HEK293 (cell line): ENCODE measurements around the gene ABLIM2.

Experiments
- CTCF ChIA-PET: fragments of 350-600 bp; formaldehyde crosslinking; extraction: SDS; loops from one replicate; lab custom pipeline; 2021; ENCODE audit warnings: antibody characterized with exemption; lab: Yijun Ruan, JAX
- POLR2A ChIA-PET: fragments of 300-600 bp; formaldehyde crosslinking; extraction: SDS; loops from one replicate; lab custom pipeline; 2020; ENCODE audit warnings: antibody characterized with exemption, inconsistent platforms; lab: Yijun Ruan, JAX
- H3K27ac ChIP-seq: fragments of 200-500 bp; sonication (Bioruptor generic); 2 replicates; pipeline ENCODE4 v1.5.1; 2014; ENCODE audit warnings: low read depth, low read length, control low read depth, inconsistent platforms; ENCODE audit errors: extremely low read depth
- H3K36me3 ChIP-seq, 2 experiments: fragments of 200-500 bp in 1 of 2; sonication (Bioruptor generic) in 1 of 2; 1 replicate in 1 of 2; 2 replicates in 1 of 2; pipeline ENCODE4 v1.5.1; 2014 to 2017; ENCODE audit warnings: inconsistent platforms in 2 of 2, low read length in 2 of 2; ENCODE audit not compliant: control insufficient read depth in 2 of 2, insufficient read depth in 1 of 2
- H3K4me1 ChIP-seq: fragments of 200-500 bp; sonication (Bioruptor generic); 2 replicates; pipeline ENCODE4 v1.5.1; 2014; ENCODE audit warnings: mild to moderate bottlenecking, low read length, inconsistent platforms; ENCODE audit not compliant: control insufficient read depth, insufficient read depth
- H3K4me3 ChIP-seq: 2 replicates; pipeline ENCODE4 v1.5.1; 2011; ENCODE audit warnings: low read depth, mild to moderate bottlenecking, control low read depth, low read length, moderate library complexity
- H3K9me3 ChIP-seq: fragments of 200-500 bp; sonication (Bioruptor generic); 2 replicates; pipeline ENCODE4 v1.5.1; 2014; ENCODE audit warnings: low read depth, low read length, inconsistent platforms; ENCODE audit not compliant: control insufficient read depth, insufficient read depth
- FEZF1 ChIP-seq: fragments of 450-650 bp; formaldehyde crosslinking; IDR thresholded peaks from 2 replicates; pipeline ENCODE4 v1.5.1; 2016; ENCODE audit warnings: missing biosample characterization, missing genetic modification characterization
- KLF16 ChIP-seq: fragments of 450-650 bp; formaldehyde crosslinking; IDR thresholded peaks from 2 replicates; pipeline ENCODE4 v1.5.1; 2017; ENCODE audit warnings: missing biosample characterization, missing genetic modification characterization
- OVOL3 ChIP-seq: fragments of 450-650 bp; formaldehyde crosslinking; IDR thresholded peaks from 2 replicates; pipeline ENCODE4 v1.5.1; 2016; ENCODE audit warnings: missing biosample characterization, missing genetic modification characterization
- REPIN1 ChIP-seq: fragments of 450-650 bp; formaldehyde crosslinking; IDR thresholded peaks from 2 replicates; pipeline ENCODE4 v1.5.1; 2017; ENCODE audit warnings: missing biosample characterization, missing genetic modification characterization, low read depth
- SP2 ChIP-seq: fragments of 450-650 bp; formaldehyde crosslinking; IDR thresholded peaks from 2 replicates; pipeline ENCODE4 v1.5.1; 2016; ENCODE audit warnings: missing biosample characterization, missing genetic modification characterization
- ZBTB21 ChIP-seq: fragments of 450-650 bp; formaldehyde crosslinking; IDR thresholded peaks from 2 replicates; pipeline ENCODE4 v1.5.1; 2017; ENCODE audit warnings: missing biosample characterization, missing genetic modification characterization
- ZFP3 ChIP-seq: fragments of 450-650 bp; formaldehyde crosslinking; IDR thresholded peaks from 2 replicates; pipeline ENCODE4 v1.5.1; 2016; ENCODE audit warnings: low read depth, missing biosample characterization, missing genetic modification characterization
- ZFP69B ChIP-seq: fragments of 450-650 bp; formaldehyde crosslinking; IDR thresholded peaks from 2 replicates; pipeline ENCODE4 v1.5.1; 2016; ENCODE audit warnings: missing biosample characterization, missing genetic modification characterization
- ZIC2 ChIP-seq: fragments of 450-650 bp; formaldehyde crosslinking; IDR thresholded peaks from 2 replicates; pipeline ENCODE4 v1.5.1; 2016; ENCODE audit warnings: missing biosample characterization, missing genetic modification characterization
- ZNF174 ChIP-seq: fragments of 450-650 bp; formaldehyde crosslinking; IDR thresholded peaks from 2 replicates; pipeline ENCODE4 v1.5.0; 2017; ENCODE audit warnings: missing biosample characterization, mild to moderate bottlenecking, missing genetic modification characterization
- ZNF280C ChIP-seq: fragments of 450-650 bp; formaldehyde crosslinking; IDR thresholded peaks from 2 replicates; pipeline ENCODE4 v1.5.1; 2016; ENCODE audit warnings: missing biosample characterization, missing genetic modification characterization
- ZNF335 ChIP-seq: fragments of 450-650 bp; formaldehyde crosslinking; conservative IDR thresholded peaks from 2 replicates; pipeline ENCODE4 v1.5.1; 2016; ENCODE audit warnings: missing biosample characterization, missing genetic modification characterization
- ZNF416 ChIP-seq: fragments of 450-650 bp; formaldehyde crosslinking; IDR thresholded peaks from 2 replicates; pipeline ENCODE4 v1.5.1; 2016; ENCODE audit warnings: missing biosample characterization, missing genetic modification characterization
- ZNF488 ChIP-seq: fragments of 450-650 bp; formaldehyde crosslinking; IDR thresholded peaks from 2 replicates; pipeline ENCODE4 v1.5.1; 2016; ENCODE audit warnings: missing biosample characterization, missing genetic modification characterization
- ZNF501 ChIP-seq: fragments of 450-650 bp; formaldehyde crosslinking; IDR thresholded peaks from 2 replicates; pipeline ENCODE4 v1.5.1; 2016; ENCODE audit warnings: missing biosample characterization, missing genetic modification characterization
- ZNF521 ChIP-seq: fragments of 450-650 bp; formaldehyde crosslinking; IDR thresholded peaks from 2 replicates; pipeline ENCODE4 v1.5.1; 2017; ENCODE audit warnings: missing biosample characterization, mild to moderate bottlenecking, missing genetic modification characterization
- ZNF624 ChIP-seq: fragments of 450-650 bp; formaldehyde crosslinking; IDR thresholded peaks from 2 replicates; pipeline ENCODE4 v1.5.1; 2017; ENCODE audit warnings: missing biosample characterization, missing genetic modification characterization
- ZNF670 ChIP-seq: fragments of 450-650 bp; formaldehyde crosslinking; IDR thresholded peaks from 2 replicates; pipeline ENCODE4 v1.5.1; 2016; ENCODE audit warnings: missing biosample characterization, missing genetic modification characterization, low read depth
- ZNF677 ChIP-seq: fragments of 450-650 bp; IDR thresholded peaks from 2 replicates; pipeline ENCODE4 v1.5.0; 2018; ENCODE audit warnings: missing biosample characterization, mild to moderate bottlenecking, missing genetic modification characterization, moderate library complexity
- ZNF776 ChIP-seq: fragments of 450-650 bp; formaldehyde crosslinking; IDR thresholded peaks from 2 replicates; pipeline ENCODE4 v1.5.0; 2017; ENCODE audit warnings: missing biosample characterization, missing genetic modification characterization, borderline replicate concordance
- ZNF843 ChIP-seq: fragments of 450-650 bp; formaldehyde crosslinking; IDR thresholded peaks from 2 replicates; pipeline ENCODE4 v1.5.1; 2016; ENCODE audit warnings: missing biosample characterization, missing genetic modification characterization
- ZXDB ChIP-seq: fragments of 450-650 bp; formaldehyde crosslinking; IDR thresholded peaks from 2 replicates; pipeline ENCODE4 v1.5.1; 2016; ENCODE audit warnings: missing biosample characterization, missing genetic modification characterization
- TF ChIP-seq, protein P1 (sequence below): fragments of 450-650 bp; formaldehyde crosslinking; IDR thresholded peaks from 2 replicates; pipeline ENCODE4 v1.5.1; 2017; ENCODE audit warnings: missing biosample characterization, missing genetic modification characterization
- TF ChIP-seq, protein P2 (sequence below): fragments of 450-650 bp; formaldehyde crosslinking; IDR thresholded peaks from 2 replicates; pipeline ENCODE4 v1.5.1; 2016; ENCODE audit warnings: missing biosample characterization, missing genetic modification characterization
- TF ChIP-seq, protein P3 (sequence below): fragments of 450-650 bp; IDR thresholded peaks from 2 replicates; pipeline ENCODE4 v1.5.1; 2018; ENCODE audit warnings: missing biosample characterization, mild to moderate bottlenecking, missing genetic modification characterization

ABLIM2 gene

DNA sequence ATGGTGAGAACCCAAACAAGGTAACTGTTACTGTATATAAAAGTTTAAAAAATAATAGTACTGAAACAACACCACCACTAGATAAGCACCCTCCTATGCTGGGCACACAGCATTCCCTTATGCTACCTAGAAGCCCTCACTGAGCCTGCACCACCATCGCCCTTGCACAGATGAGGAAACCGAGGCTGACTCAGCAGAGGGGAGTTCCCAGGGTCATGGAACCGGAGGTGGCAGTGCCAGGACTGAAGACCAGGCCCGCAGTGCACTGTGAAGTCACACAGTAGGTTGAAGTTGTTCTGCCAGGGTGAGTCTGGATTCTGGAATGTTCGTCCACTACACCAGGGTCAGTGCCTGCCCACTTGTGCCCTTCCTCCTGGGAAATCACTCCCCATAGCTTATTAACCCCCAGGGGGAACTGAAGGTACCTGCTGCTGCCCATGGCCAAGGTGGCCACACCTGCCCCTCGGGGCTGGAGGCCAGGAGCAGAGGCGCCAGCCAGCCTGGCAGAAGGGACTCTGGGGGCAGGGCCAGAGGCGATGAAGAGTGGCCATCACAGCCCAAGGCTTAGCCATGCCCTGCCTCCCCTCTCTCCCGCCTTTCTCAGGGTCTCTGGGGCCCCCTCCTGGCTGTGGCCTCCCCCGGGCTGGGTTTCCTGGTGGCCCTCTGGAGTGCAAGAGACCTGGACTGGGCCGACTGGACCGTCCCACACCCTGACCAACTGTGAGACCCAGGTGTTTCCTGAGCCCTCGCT, 15.1 kb upstream of the ABLIM2 start:
- no peak overlapping the region for H3K4me3 ChIP-seq
- H3K9me3 ChIP-seq = no peaks in the 10 kb centered on the region
- no peak overlapping the region for H3K27ac ChIP-seq
- TF ChIP-seq ZXDB (tag by site-specific recombination) = no peak
- TF ChIP-seq OVOL3 (tag by site-specific recombination) = no peak
- TF ChIP-seq, protein P1, sequence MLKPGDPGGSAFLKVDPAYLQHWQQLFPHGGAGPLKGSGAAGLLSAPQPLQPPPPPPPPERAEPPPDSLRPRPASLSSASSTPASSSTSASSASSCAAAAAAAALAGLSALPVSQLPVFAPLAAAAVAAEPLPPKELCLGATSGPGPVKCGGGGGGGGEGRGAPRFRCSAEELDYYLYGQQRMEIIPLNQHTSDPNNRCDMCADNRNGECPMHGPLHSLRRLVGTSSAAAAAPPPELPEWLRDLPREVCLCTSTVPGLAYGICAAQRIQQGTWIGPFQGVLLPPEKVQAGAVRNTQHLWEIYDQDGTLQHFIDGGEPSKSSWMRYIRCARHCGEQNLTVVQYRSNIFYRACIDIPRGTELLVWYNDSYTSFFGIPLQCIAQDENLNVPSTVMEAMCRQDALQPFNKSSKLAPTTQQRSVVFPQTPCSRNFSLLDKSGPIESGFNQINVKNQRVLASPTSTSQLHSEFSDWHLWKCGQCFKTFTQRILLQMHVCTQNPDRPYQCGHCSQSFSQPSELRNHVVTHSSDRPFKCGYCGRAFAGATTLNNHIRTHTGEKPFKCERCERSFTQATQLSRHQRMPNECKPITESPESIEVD = no peak
- no peak for TF ChIP-seq ZFP3 (tag by site-specific recombination)
- TF ChIP-seq ZNF174 (tag by site-specific recombination) = no peak
- no peak for TF ChIP-seq SP2
- no peak for TF ChIP-seq REPIN1 (tag by site-specific recombination)
- TF ChIP-seq ZNF488 (tag by site-specific recombination) = no peak
- no peak for TF ChIP-seq ZNF416
- no peak for TF ChIP-seq ZBTB21 (tag by site-specific recombination)
- no peak for TF ChIP-seq ZNF501
- TF ChIP-seq ZNF843 (tag by site-specific recombination) = no peak
- no peak for TF ChIP-seq ZNF335
- no peak for TF ChIP-seq ZFP69B (tag by site-specific recombination)
- TF ChIP-seq ZNF776 (tag by site-specific recombination) = no peak
- TF ChIP-seq KLF16 (tag by site-specific recombination) = no peak
- no peak for TF ChIP-seq ZIC2
- no peak for TF ChIP-seq ZNF521
- no peak for TF ChIP-seq ZNF670
- H3K36me3 ChIP-seq = no peaks in the 10 kb centered on the region
- CTCF ChIA-PET = interaction anchor here (0.6 kb wide), 1 partner anchor 35 kb away, joined by 5 read pairs; no protein-coding TSS in a partner anchor
- H3K4me1 ChIP-seq = no peaks in the 10 kb centered on the region
- POLR2A ChIA-PET = no interaction called here

DNA sequence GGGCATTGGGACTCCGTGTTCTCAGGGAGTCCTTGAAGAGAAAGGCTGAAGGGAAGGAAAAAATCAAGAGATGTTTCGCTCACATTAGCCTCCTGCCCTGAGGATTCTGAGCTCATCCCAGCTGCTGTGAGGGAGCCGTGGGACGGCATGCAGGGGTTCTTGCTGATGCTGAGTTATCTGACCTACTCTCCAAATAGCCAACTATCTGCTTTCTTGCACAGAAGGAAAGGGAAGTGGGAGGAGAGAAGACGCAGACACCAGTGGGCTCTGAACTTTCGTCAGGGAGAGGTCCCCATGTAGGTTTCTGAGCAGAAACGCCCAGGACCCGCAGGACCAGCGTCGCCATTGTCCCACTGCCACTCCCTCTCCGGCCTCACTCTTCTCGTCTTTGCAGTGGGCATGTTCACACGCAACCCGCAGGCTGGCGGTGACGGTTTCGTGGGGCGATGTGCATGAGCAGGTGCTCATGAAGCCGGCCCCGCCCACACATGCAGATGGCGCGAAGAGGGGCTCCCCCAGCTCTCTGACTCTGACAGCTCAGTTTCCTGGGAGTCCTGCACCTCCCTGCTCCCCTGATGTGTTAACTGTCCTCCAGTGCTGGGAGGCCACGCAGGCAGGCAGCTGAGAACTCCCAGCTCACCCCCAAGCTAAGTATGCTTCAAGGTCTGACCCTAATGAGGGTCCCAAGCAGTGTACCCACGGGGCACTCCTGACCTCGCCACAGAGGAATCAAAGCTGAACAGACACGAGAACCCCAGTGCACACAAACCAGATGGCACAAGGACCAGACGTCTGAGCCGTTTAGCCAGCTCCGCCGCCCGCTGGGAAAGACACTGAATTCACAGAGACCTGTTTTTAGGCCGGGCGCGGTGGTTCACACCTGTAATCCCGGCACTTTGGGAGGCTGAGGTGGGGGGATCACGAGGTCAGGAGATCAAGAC, 13.6 kb upstream of the ABLIM2 start:
- Histone ChIP-seq H3K36me3 (no peaks in the 10 kb centered on the region), H3K9me3 (no peaks in the 10 kb centered on the region), H3K4me3 (no peak overlapping the region), H3K4me1 (no peaks in the 10 kb centered on the region), H3K27ac (no peak overlapping the region)
- ChIA-PET CTCF (interaction anchor here (0.6 kb wide), 1 partner anchor 72 kb away, joined by 3 read pairs; no protein-coding TSS in a partner anchor), POLR2A (no interaction called here)
- TF ChIP-seq, protein P2, sequence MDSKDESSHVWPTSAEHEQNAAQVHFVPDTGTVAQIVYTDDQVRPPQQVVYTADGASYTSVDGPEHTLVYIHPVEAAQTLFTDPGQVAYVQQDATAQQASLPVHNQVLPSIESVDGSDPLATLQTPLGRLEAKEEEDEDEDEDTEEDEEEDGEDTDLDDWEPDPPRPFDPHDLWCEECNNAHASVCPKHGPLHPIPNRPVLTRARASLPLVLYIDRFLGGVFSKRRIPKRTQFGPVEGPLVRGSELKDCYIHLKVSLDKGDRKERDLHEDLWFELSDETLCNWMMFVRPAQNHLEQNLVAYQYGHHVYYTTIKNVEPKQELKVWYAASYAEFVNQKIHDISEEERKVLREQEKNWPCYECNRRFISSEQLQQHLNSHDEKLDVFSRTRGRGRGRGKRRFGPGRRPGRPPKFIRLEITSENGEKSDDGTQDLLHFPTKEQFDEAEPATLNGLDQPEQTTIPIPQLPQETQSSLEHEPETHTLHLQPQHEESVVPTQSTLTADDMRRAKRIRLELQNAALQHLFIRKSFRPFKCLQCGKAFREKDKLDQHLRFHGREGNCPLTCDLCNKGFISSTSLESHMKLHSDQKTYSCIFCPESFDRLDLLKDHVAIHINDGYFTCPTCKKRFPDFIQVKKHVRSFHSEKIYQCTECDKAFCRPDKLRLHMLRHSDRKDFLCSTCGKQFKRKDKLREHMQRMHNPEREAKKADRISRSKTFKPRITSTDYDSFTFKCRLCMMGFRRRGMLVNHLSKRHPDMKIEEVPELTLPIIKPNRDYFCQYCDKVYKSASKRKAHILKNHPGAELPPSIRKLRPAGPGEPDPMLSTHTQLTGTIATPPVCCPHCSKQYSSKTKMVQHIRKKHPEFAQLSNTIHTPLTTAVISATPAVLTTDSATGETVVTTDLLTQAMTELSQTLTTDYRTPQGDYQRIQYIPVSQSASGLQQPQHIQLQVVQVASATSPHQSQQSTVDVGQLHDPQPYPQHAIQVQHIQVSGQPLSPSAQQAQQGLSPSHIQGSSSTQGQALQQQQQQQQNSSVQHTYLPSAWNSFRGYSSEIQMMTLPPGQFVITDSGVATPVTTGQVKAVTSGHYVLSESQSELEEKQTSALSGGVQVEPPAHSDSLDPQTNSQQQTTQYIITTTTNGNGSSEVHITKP (tag by site-specific recombination) = no peak
- TF ChIP-seq ZNF677 (no peak), ZNF624 (tag by site-specific recombination) (no peak), FEZF1 (no peak), ZNF280C (tag by site-specific recombination) (no peak)
- TF ChIP-seq, protein P3, sequence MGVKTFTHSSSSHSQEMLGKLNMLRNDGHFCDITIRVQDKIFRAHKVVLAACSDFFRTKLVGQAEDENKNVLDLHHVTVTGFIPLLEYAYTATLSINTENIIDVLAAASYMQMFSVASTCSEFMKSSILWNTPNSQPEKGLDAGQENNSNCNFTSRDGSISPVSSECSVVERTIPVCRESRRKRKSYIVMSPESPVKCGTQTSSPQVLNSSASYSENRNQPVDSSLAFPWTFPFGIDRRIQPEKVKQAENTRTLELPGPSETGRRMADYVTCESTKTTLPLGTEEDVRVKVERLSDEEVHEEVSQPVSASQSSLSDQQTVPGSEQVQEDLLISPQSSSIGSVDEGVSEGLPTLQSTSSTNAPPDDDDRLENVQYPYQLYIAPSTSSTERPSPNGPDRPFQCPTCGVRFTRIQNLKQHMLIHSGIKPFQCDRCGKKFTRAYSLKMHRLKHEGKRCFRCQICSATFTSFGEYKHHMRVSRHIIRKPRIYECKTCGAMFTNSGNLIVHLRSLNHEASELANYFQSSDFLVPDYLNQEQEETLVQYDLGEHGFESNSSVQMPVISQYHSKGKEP = no peak
